Osteoblast (primary cell): ENCODE data around the gene AP2A1. TPM values are rescaled to one million over a fixed set of nuclear protein-coding genes. Genes with fewer than 3 reads are reported as not detected.
A peak's percentile ranks its signal among the peaks of the same experiment; 100 is the strongest.

ENCODE experiments used
- DNase-seq: peaks from one replicate; pipeline ENCODE4 v3.0.0; 2011; ENCODE audit warnings: low spot score, mixed read lengths; ENCODE audit not compliant: insufficient read length; ENCODE audit errors: missing footprints
- H2AFZ ChIP-seq: 2 replicates; pipeline ENCODE4 v1.6.0; 2011; ENCODE audit warnings: mild to moderate bottlenecking, low read length
- H3K27ac ChIP-seq: 2 replicates; pipeline ENCODE4 v1.5.1; 2011; ENCODE audit warnings: mild to moderate bottlenecking, low read depth, low read length, moderate library complexity
- H3K27me3 ChIP-seq: 2 replicates; pipeline ENCODE4 v1.6.0; 2012; ENCODE audit warnings: mild to moderate bottlenecking, control low read depth, inconsistent platforms, low read length, moderate library complexity; ENCODE audit not compliant: insufficient read depth
- H3K36me3 ChIP-seq: 2 replicates; pipeline ENCODE4 v1.5.1; 2011; ENCODE audit warnings: mild to moderate bottlenecking, low read length, control low read depth, moderate library complexity; ENCODE audit not compliant: insufficient read depth
- H3K4me1 ChIP-seq: 2 replicates; pipeline ENCODE4 v1.5.1; 2011; ENCODE audit warnings: mild to moderate bottlenecking, low read length, control low read depth, moderate library complexity; ENCODE audit not compliant: insufficient read depth
- H3K4me2 ChIP-seq: 2 replicates; pipeline ENCODE4 v1.6.0; 2011; ENCODE audit warnings: mild to moderate bottlenecking, low read length; ENCODE audit not compliant: insufficient read depth
- H3K4me3 ChIP-seq: fragments of 200-600 bp; sonication (generic); 3 replicates; pipeline ENCODE4 v1.5.1; 2012; ENCODE audit warnings: mild to moderate bottlenecking, low read length, inconsistent platforms; ENCODE audit not compliant: insufficient read depth
- H3K79me2 ChIP-seq: 2 replicates; pipeline ENCODE4 v1.6.0; 2012; ENCODE audit warnings: mild to moderate bottlenecking, low read length, control low read depth, inconsistent platforms; ENCODE audit not compliant: insufficient read depth
- H3K9me3 ChIP-seq: 2 replicates; pipeline ENCODE4 v1.5.1; 2011; ENCODE audit warnings: low read depth, low read length, control low read depth
- H4K20me1 ChIP-seq: 2 replicates; pipeline ENCODE4 v1.6.0; 2012; ENCODE audit warnings: mild to moderate bottlenecking, low read length, control low read depth; ENCODE audit not compliant: insufficient read depth
- total RNA-seq: library from RNA; depleted of rRNA; stranded (reverse); fragments of >200 nt; gene quantifications from 2 replicates; pipeline ENCODE4 v1.2.3, GENCODE V29; 2012
- TF ChIP-seq, protein P1 (sequence below): IDR thresholded peaks from 2 replicates; pipeline ENCODE4 v1.5.1; 2011; ENCODE audit warnings: mild to moderate bottlenecking, low read depth, low read length, moderate library complexity; ENCODE audit errors: extremely low read depth

Gene AP2A1
- total RNA-seq, 1 donor, result 98.1 TPM

GRCh38 chr19:49749055-49749716 is 17.6 kb upstream of the AP2A1 start:
- no peaks in the 10 kb centered on the region for H3K79me2 ChIP-seq
- no peaks in the 10 kb centered on the region for H4K20me1 ChIP-seq
- no peaks in the 10 kb centered on the region for H3K9me3 ChIP-seq
- no peak overlapping the region for H3K27ac ChIP-seq
- peak; percentile 90 for DNase-seq
- H3K36me3 ChIP-seq, result no peaks in the 10 kb centered on the region
- H2AFZ ChIP-seq, result no peak overlapping the region
- peak overlapping the region; percentile 9 for H3K4me2 ChIP-seq
- peaks cover 15% of the 10 kb centered on the region for H3K4me1 ChIP-seq
- no peaks in the 10 kb centered on the region for H3K27me3 ChIP-seq
- TF ChIP-seq, protein P1, sequence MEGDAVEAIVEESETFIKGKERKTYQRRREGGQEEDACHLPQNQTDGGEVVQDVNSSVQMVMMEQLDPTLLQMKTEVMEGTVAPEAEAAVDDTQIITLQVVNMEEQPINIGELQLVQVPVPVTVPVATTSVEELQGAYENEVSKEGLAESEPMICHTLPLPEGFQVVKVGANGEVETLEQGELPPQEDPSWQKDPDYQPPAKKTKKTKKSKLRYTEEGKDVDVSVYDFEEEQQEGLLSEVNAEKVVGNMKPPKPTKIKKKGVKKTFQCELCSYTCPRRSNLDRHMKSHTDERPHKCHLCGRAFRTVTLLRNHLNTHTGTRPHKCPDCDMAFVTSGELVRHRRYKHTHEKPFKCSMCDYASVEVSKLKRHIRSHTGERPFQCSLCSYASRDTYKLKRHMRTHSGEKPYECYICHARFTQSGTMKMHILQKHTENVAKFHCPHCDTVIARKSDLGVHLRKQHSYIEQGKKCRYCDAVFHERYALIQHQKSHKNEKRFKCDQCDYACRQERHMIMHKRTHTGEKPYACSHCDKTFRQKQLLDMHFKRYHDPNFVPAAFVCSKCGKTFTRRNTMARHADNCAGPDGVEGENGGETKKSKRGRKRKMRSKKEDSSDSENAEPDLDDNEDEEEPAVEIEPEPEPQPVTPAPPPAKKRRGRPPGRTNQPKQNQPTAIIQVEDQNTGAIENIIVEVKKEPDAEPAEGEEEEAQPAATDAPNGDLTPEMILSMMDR, result no peak
- no peak overlapping the region for H3K4me3 ChIP-seq

- Histone ChIP-seq H3K9me3 (no peaks in the 10 kb centered on the region), H2AFZ (peak overlapping the region; percentile 27), H3K4me3 (no peak overlapping the region), H4K20me1 (no peaks in the 10 kb centered on the region), H3K27ac (no peak overlapping the region), H3K36me3 (no peaks in the 10 kb centered on the region), H3K27me3 (no peaks in the 10 kb centered on the region), H3K4me2 (peak overlapping the region; percentile 9), H3K4me1 (peaks cover 15% of the 10 kb centered on the region), H3K79me2 (no peaks in the 10 kb centered on the region)
- TF ChIP-seq, protein P1, result no peak
- peak; percentile 91 for DNase-seq
These were observed 17.0 kb upstream of the AP2A1 start for GRCh38 chr19:49749771-49750170.

GRCh38 chr19:49752701-49753100 is 14.1 kb upstream of the AP2A1 start:
- H3K36me3 ChIP-seq, result no peaks in the 10 kb centered on the region
- H3K4me2 ChIP-seq, result no peak overlapping the region
- H3K79me2 ChIP-seq, result no peaks in the 10 kb centered on the region
- DNase-seq, result no peak
- H4K20me1 ChIP-seq, result no peaks in the 10 kb centered on the region
- no peak overlapping the region for H3K4me3 ChIP-seq
- H3K9me3 ChIP-seq, result no peaks in the 10 kb centered on the region
- no peaks in the 10 kb centered on the region for H3K27me3 ChIP-seq
- TF ChIP-seq, protein P1, result no peak
- peaks cover 25% of the 10 kb centered on the region for H3K4me1 ChIP-seq
- H2AFZ ChIP-seq, result no peak overlapping the region
- no peak overlapping the region for H3K27ac ChIP-seq

- no peak overlapping the region for H2AFZ ChIP-seq
- H3K4me2 ChIP-seq, result no peak overlapping the region
These were observed 10.8 kb upstream of the AP2A1 start for GRCh38 chr19:49755956-49756355.

More at GRCh38 chr19:49755956-49756355, 10.8 kb upstream of the AP2A1 start:
- H3K4me1 ChIP-seq, result peaks cover 24% of the 10 kb centered on the region
- TF ChIP-seq, protein P1, result no peak
- DNase-seq, result no peak
- H3K79me2 ChIP-seq, result no peaks in the 10 kb centered on the region
- H3K4me3 ChIP-seq, result no peak overlapping the region
- no peaks in the 10 kb centered on the region for H3K27me3 ChIP-seq
- no peaks in the 10 kb centered on the region for H4K20me1 ChIP-seq
- H3K27ac ChIP-seq, result peak overlapping the region; percentile 28
- no peaks in the 10 kb centered on the region for H3K36me3 ChIP-seq
- no peaks in the 10 kb centered on the region for H3K9me3 ChIP-seq
